ENCODE results near the gene CLDN7.
A peak's percentile ranks its signal among the peaks of the same experiment; 100 is the strongest.

CLDN7 gene

DNA sequence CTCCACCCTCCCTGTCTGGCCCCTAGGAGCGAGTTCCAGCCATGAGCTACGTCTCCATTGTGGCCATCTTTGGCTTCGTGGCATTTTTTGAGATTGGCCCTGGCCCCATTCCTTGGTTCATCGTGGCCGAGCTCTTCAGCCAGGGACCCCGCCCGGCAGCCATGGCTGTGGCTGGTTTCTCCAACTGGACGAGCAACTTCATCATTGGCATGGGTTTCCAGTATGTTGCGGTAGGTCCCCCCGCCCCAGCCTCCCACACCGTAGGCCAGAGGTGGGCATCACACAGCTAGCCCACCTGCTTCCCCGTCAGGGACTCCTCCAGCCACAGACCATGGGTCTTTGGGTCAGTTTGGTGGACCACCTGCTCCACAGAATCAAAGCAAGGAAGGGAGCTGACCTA lies 23.4 kb upstream of the CLDN7 start:
- no peak for DNase-seq

GRCh38 chr17:7284911-7285310 lies 22.6 kb upstream of the CLDN7 start:
- no peak for DNase-seq

- DNase-seq = no peak
Observed at GRCh38 chr17:7283471-7284216, 21.4 kb upstream of the CLDN7 start.

DNA sequence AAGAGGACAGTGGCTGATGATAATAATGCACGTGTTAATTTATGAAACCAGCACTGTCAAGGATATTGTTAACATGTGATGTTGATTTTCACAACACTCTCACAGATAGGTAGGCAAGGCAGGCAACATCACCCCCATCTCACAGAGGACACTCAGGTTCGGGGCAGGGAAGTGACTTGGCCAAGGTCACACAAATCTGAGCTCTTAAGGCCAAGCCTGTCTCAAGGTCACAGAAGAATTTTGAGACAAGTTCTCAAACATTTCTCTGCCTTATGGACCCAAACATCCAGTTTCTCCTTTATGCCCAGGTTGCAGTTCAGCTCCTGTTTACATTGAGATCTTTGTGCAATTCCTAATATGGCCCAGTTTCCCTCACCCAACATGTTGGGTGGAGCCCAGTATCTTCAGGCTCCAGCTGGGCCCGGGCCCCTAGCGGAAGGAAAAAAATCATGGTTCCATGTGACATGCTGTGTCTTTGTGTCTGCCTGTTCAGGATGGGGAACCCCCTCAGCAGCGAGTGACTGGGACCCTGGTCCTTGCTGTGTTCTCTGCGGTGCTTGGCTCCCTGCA lies 20.6 kb upstream of the CLDN7 start:
- no peak for DNase-seq

- DNase-seq = no peak
Observed at GRCh38 chr17:7281953-7282751, 19.9 kb upstream of the CLDN7 start.

DNA sequence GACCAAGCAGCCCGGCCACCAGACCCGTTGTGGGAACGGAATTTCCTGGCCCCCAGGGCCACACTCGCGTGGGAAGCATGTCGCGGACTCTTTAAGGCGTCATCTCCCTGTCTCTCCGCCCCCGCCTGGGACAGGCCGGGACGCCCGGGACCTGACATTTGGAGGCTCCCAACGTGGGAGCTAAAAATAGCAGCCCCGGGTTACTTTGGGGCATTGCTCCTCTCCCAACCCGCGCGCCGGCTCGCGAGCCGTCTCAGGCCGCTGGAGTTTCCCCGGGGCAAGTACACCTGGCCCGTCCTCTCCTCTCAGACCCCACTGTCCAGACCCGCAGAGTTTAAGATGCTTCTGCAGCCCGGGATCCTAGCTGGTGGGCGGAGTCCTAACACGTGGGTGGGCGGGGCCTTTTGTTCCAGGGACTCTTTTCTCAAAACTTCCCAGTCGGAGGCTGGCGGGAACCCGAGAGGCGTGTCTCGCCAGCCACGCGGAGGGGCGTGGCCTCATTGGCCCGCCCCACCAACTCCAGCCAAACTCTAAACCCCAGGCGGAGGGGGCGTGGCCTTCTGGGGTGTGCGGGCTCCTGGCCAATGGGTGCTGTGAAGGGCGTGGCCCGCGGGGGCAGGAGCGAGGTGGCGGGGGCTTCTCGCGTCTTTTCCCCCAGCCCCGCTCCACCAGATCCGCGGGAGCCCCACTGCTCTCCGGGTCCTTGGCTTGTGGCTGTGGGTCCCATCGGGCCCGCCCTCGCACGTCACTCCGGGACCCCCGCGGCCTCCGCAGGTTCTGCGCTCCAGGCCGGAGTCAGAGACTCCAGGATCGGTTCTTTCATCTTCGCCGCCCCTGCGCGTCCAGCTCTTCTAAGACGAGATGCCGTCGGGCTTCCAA lies 19.0 kb upstream of the CLDN7 start, which contains the start of gene SLC2A4:
TSS of gene SLC2A4 (plus strand) at position 645 of the 879 bp plus-strand sequence. CDS start at position 862, 217 bp downstream.
- DNase-seq = peak; percentile 83

DNA sequence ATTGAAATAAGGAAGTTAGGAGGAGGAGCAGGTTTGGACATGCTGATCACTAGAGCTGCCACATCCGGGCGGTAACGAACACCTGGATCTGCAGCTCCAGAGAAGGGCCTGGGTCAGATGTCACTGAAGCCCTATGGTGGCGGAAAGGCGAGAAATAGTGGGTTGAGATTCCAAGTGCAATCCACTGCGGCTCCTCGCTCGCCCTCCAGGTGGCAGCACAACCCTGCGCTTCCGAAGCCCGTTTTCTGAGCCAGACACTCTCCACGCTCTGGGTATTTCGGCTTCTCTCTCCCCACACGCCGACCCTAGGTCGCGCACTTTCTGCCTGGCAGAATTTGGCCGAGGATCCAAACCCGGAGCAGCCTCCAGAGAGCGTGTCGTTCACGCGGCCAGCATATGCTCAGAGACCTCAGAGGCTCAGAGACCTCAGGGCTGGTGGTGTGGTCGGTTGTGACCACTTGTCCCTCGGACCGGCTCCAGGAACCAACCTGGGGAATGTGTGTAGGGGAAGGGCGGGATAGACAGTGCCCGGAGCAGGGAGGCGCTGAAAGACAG lies 18.3 kb upstream of the CLDN7 start:
- DNase-seq = peak; percentile 45

DNA sequence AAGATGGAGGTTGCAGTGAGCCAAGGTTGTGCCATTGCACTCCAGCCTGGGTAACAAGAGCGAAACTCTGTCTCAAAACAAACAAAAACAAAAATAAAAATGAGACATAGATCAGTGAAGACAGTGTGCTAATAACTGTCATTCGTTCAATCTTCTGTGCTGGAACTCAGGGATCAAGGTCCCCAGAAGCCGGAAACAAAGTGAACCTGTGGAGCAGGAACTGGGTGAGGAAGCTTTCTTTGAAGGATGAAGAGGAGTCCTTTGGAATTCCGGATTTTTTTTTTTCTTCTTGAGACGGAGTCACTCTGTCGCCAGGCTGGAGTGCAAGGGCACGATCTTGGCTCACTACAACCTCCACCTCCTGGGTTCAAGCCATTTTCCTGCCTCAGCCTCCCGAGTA lies 17.2 kb upstream of the CLDN7 start:
- no peak for DNase-seq

GRCh38 chr17:7266784-7267183 lies 4.5 kb upstream of the CLDN7 start:
- DNase-seq = no peak

DNA sequence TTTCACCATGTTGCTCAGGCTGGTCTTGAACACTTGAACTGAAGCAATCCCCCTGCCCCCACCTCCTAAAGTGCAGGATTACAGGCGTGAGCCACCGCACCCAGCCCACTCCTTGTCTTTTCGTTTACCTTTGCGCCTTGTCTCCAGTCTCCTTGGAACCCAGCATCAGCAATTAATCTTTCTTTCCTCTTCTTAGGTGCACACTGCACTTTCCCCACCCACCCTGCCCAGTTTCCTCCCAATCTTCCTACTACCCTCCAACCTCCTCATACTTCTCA lies 1.5 kb upstream of the CLDN7 start:
- DNase-seq = no peak

- DNase-seq = no peak
Observed at GRCh38 chr17:7262935-7263800, 890 bp upstream of the CLDN7 start.

GRCh38 chr17:7261379-7262191 lies 693 bp downstream of the CLDN7 start:
- DNase-seq = no peak

DNA sequence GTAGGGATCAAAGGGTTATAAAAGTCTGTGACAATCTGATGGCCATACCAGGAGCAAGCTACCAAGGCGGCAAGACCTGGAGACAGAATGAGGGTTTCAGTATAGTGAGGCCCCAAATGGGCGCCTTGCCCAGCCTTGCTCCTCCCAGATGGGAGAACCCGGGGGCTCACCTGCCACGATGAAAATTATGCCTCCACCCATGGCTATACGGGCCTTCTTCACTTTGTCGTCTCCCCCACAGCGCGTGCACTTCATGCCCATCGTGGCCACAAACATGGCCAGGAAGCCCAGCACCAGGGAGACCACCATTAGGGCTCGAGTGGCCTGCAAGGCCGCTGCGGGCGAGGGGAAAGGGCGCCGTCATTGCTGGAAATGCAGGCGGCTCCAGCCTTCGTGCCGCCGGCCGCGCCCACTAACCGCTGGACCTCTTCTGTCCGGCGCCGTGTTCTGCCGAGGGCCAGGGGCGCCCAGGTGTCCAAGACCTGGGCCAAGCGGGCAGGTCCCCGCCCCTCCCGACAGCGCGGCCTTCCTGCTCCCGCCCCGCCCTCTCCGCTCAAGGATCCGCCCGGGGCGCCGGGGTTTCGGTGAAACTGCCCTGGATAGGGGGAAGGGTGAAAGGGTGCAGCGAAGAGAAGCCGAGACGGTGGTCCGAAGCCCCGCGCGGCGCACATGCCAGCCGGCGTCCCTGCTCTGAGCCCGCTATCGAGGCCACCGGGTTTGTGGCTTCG lies 1.5 kb downstream of the CLDN7 start:
- DNase-seq = no peak

GRCh38 chr17:7260151-7260550 lies 2.1 kb downstream of the CLDN7 start:
- DNase-seq = no peak

- DNase-seq = no peak
Observed at GRCh38 chr17:7259555-7259889, 2.8 kb downstream of the CLDN7 start.

GRCh38 chr17:7258731-7259554 lies 3.3 kb downstream of the CLDN7 start:
- no peak for DNase-seq

GRCh38 chr17:7256766-7257456 lies 5.4 kb downstream of the CLDN7 start:
- no peak for DNase-seq

- DNase-seq = no peak
Observed at GRCh38 chr17:7254511-7254910, 7.8 kb downstream of the CLDN7 start.

DNA sequence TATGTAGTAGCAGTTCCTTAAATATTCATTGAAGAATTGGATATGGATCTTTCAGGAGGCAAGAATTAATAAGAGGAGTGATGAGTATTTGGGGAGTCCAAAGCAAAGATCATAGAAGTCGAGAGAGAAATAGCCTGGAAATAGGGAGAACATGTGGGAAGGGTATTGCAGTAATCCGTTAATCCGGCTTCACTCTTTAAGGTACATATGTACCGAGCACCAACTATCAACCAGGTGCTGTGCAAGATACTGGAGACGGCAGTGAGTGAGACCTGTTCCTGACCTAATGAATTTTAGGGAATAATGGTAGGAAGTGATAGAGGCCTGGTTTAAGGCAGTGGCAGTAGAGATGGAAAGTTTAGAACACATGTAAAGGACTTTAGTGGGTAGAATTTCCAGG lies 9.2 kb downstream of the CLDN7 start:
- no peak for DNase-seq

Measured in NCI-H446 treated with DMSO at 0.1 percent for 48 hours (cell line).